Measurements from ENCODE around the gene RIPPLY1. TPM values are rescaled to one million over a fixed set of nuclear protein-coding genes. Genes with fewer than 3 reads are reported as not detected.
A peak's percentile ranks its signal among the peaks of the same experiment; 100 is the strongest.

Gene RIPPLY1
- total RNA-seq, 1 experiment from 2014 or later: 0.27 TPM

DNA sequence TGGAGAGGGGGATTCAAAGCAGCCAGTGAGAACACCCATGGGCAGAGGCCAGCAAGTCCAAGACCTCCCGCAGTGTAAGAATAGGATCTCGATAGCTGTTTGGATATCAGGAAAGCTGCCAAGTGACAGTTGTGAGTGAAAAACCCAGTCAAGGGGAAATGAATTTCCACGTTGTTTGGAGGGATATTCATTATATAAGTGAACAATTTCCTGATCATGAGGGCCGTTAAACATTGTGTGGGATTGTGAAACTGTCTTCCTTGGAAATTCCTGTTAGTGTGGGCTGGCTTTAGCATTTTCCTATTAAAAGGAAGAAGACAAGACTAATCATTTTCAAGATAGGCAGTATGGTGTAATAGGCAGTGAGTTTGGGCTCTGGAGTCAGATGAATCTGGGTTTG lies 32.0 kb upstream of the RIPPLY1 start:
- no peak overlapping the region for H3K4me2 ChIP-seq (ENCODE audit: low read length)
- no peak for ATAC-seq
- no peak overlapping the region for H3K4me3 ChIP-seq (replicated peaks in 1 of 2; ENCODE audit: low read depth in 1 of 2, low read length in 2 of 2)
- ChIA-PET POLR2A (no interaction called here), CTCF (no interaction called here), RAD21 (ENCODE audit: low non-redundant PET in 1 of 2, low total read pairs in 2 of 2, uncharacterized antibody in 2 of 2, unreplicated experiment in 2 of 2) (no interaction called here)
- no TSS peak for BruUV-seq (replicated peaks)
- H3K79me2 ChIP-seq (ENCODE audit: insufficient read depth, low read length): no peaks in the 10 kb centered on the region
- intact Hi-C loops (cut with micrococcal nuclease): no loop called here
- no peak overlapping the region for H3K9ac ChIP-seq (ENCODE audit: low read length)
- 0 out of 4 replicates have a peak, but pooled peaks cover 0 to under 1% of the 10 kb centered on the region in 2 experiments for H3K36me3 ChIP-seq (ENCODE audit: control insufficient read depth in 1 of 2, insufficient read depth in 2 of 2, low read length in 2 of 2)
- H3K27me3 ChIP-seq (ENCODE audit: insufficient read depth, low read length): no peaks in the 10 kb centered on the region
- no peak overlapping the region for H3K27ac ChIP-seq (ENCODE audit: low read depth, low read length)
- no peaks in the 10 kb centered on the region for H4K20me1 ChIP-seq (ENCODE audit: insufficient read depth)
- TF ChIP-seq ZNF274 (IDR thresholded peaks at IDR 0.05; ENCODE audit: low read depth, low read length) (no peak), SIN3A (IDR thresholded peaks at IDR 0.05; ENCODE audit: low read depth) (no peak)
- TF ChIP-seq, protein P1, sequence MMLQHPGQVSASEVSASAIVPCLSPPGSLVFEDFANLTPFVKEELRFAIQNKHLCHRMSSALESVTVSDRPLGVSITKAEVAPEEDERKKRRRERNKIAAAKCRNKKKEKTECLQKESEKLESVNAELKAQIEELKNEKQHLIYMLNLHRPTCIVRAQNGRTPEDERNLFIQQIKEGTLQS (IDR thresholded peaks at IDR 0.05): no peak
- H3K4me1 ChIP-seq (ENCODE audit: control insufficient read depth in 1 of 2, insufficient read depth in 2 of 2, low read length in 2 of 2): peaks cover 27 to 28% of the 10 kb centered on the region in 2 experiments
- H3K9me2 ChIP-seq (ENCODE audit: insufficient read depth): no peaks in the 10 kb centered on the region
- DNase-seq (ENCODE audit: low read depth, low spot score): no peak
- no peak overlapping the region for H2AFZ ChIP-seq (ENCODE audit: low read depth, low read length, poor library complexity, severe bottlenecking)
- H3K9me3 ChIP-seq (ENCODE audit: control insufficient read depth in 1 of 2, insufficient read depth in 1 of 2, low read depth in 1 of 2, low read length in 2 of 2): no peaks in the 10 kb centered on the region

DNA sequence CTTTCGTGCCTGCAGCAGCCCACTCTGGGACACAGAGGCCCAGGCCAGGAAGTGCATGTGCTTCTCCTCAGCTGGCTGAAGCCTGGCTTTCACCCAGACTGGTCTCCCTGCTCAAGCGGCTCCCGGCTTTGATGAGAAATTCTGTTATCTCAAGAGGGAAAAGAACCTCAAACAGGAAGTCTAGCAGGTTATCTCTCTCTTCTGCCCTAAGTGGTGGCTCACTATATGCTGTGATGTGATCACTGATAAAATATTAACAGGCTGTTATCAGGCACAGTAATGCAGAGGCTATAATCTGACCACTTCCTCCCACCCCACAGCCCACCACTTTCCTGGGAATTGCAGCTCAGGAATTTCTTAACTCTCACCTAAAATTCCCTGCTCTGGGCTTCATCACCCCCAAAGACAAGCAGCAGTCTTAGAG lies 30.4 kb upstream of the RIPPLY1 start:
- ChIA-PET RAD21 (ENCODE audit: low non-redundant PET in 1 of 2, low total read pairs in 2 of 2, uncharacterized antibody in 2 of 2, unreplicated experiment in 2 of 2) (no interaction called here), CTCF (interaction anchor here (1.2 to 1.4 kb wide), 2 partner anchors 35 to 39 kb away, joined by 3 to 7 read pairs; no protein-coding TSS in a partner anchor), POLR2A (no interaction called here)
- no peak for DNase-seq (ENCODE audit: low read depth, low spot score)
- BruUV-seq (replicated peaks): no TSS peak
- H4K20me1 ChIP-seq (ENCODE audit: insufficient read depth): no peaks in the 10 kb centered on the region
- H3K4me1 ChIP-seq (ENCODE audit: control insufficient read depth in 1 of 2, insufficient read depth in 2 of 2, low read length in 2 of 2): peaks cover 28 to 35% of the 10 kb centered on the region in 2 experiments
- no peak for TF ChIP-seq ZFX (IDR thresholded peaks at IDR 0.05)
- peak; percentile 87 for TF ChIP-seq TCF7L2 (IDR thresholded peaks at IDR 0.05; ENCODE audit: borderline replicate concordance, extremely low read depth, insufficient read depth, insufficient read length)
- H2AFZ ChIP-seq (ENCODE audit: low read depth, low read length, poor library complexity, severe bottlenecking): no peak overlapping the region
- no peaks in the 10 kb centered on the region for H3K36me3 ChIP-seq (ENCODE audit: control insufficient read depth in 1 of 2, insufficient read depth in 2 of 2, low read length in 2 of 2)
- intact Hi-C loops (cut with micrococcal nuclease): no loop called here
- no peak overlapping the region for H3K4me2 ChIP-seq (ENCODE audit: low read length)
- no peaks in the 10 kb centered on the region for H3K9me3 ChIP-seq (ENCODE audit: control insufficient read depth in 1 of 2, insufficient read depth in 1 of 2, low read depth in 1 of 2, low read length in 2 of 2)
- no peaks in the 10 kb centered on the region for H3K9me2 ChIP-seq (ENCODE audit: insufficient read depth)
- H3K27ac ChIP-seq (ENCODE audit: low read depth, low read length): peak overlapping the region; percentile 32; the same call in 1 of the 2 replicates
- peak; percentile 63 for ATAC-seq
- no peak overlapping the region for H3K9ac ChIP-seq (ENCODE audit: low read length)
- H3K79me2 ChIP-seq (ENCODE audit: insufficient read depth, low read length): no peaks in the 10 kb centered on the region
- H3K4me3 ChIP-seq (replicated peaks in 1 of 2; ENCODE audit: low read depth in 1 of 2, low read length in 2 of 2): no peak overlapping the region
- no peaks in the 10 kb centered on the region for H3K27me3 ChIP-seq (ENCODE audit: insufficient read depth, low read length)

All from HCT116 (cell line).